ENCODE results near the gene RPS6KA1. TPM values are rescaled to one million over a fixed set of nuclear protein-coding genes. Genes with fewer than 3 reads are reported as not detected.

The RPS6KA1 gene
- total RNA-seq, 4 donors from 2014 or later, result 5.3 to 85.5 (median 13.9) TPM

GRCh38 chr1:26533951-26534509, 4.5 kb downstream of the RPS6KA1 start:
- TF ChIP-seq CTCF (IDR thresholded peaks at IDR 0.05; ENCODE audit: low read depth), result no peak

GRCh38 chr1:26535201-26535600, 5.6 kb downstream of the RPS6KA1 start:
- no peak for TF ChIP-seq CTCF (IDR thresholded peaks at IDR 0.05; ENCODE audit: low read depth)

GRCh38 chr1:26536081-26536480, 6.5 kb downstream of the RPS6KA1 start:
- TF ChIP-seq CTCF (IDR thresholded peaks at IDR 0.05; ENCODE audit: low read depth), result no peak

GRCh38 chr1:26536521-26536920, 7.0 kb downstream of the RPS6KA1 start:
- no peak for TF ChIP-seq CTCF (IDR thresholded peaks at IDR 0.05; ENCODE audit: low read depth)

GRCh38 chr1:26537951-26538352, 8.4 kb downstream of the RPS6KA1 start:
- TF ChIP-seq CTCF (IDR thresholded peaks at IDR 0.05; ENCODE audit: low read depth), result no peak

- no peak for TF ChIP-seq CTCF (IDR thresholded peaks at IDR 0.05; ENCODE audit: low read depth)
Measured at GRCh38 chr1:26538480-26539412, 9.2 kb downstream of the RPS6KA1 start.

GRCh38 chr1:26539722-26540121, 10.2 kb downstream of the RPS6KA1 start:
- TF ChIP-seq CTCF (IDR thresholded peaks at IDR 0.05; ENCODE audit: low read depth), result no peak
